Limb (tissue), 2 donors: ENCODE data around the gene SLC12A8.
"Not testable (repeated sequence)": the region's sequence is repeated elsewhere in the genome, so short reads cannot be mapped to it uniquely, and the experiment has no call there.

Experiments used
- DNase-seq, 2 donors: peaks; one replicate each; pipeline ENCODE4 v3.0.0-alpha.2; 2016; ENCODE audit errors: extremely low spot score in 2 of 2

SLC12A8 gene

DNA sequence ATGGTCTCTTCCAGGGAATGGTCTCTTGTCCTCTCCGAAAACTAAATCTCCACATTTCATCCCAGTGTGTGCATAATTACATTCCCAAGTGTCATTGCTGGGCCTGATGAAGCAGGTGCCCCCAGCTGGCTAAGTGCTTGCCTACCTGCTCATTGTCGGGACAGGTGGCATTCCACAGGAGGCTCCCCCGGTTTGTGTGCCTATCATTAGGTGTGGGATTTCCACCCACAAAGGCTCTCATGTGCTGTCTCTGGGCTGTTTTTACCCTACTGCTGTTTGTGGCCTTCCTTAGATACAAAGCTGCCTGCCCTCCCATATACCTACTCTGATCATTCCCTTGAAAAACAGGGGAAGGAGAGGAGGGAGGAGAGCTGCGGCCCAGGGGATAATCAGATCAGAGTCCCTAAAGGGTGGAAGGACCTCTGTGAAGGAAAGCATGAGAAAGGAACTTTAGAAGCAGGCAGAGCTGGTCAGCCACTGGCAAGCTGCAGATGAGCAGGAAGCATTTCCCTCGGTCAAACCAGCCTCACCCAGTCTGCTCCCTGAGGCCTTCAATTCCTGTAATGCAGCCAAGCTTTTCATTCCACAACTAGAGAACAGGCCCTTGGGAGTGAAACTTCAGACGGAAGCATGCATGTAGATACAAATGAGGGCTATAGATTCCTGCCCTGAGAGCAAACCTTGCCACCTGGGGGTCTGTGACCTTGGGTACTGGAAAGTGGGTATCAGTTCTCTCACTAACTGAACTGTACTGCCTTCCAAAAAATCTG lies 96.1 kb downstream of the SLC12A8 start:
- no peak for DNase-seq

DNA sequence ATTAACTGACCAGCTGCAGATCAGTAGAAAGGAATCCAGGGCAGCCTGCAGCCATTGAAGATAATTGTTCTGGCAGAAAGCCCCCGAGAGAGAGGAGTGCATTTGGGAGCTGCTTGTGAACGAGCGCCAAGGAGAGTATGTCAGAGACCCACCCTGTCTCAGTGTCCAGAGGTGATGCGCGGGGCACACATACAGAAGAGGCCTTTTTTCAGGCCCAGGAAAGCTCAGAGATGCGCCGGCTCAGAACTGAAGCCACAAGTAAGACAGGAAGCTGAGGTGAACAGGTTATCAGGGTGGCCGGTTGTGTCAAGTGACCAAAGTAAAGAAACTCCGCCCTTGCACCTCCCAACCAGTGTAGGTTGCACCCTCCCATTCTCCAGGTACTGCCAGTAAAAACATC lies 96.9 kb downstream of the SLC12A8 start:
- no peak for DNase-seq

DNA sequence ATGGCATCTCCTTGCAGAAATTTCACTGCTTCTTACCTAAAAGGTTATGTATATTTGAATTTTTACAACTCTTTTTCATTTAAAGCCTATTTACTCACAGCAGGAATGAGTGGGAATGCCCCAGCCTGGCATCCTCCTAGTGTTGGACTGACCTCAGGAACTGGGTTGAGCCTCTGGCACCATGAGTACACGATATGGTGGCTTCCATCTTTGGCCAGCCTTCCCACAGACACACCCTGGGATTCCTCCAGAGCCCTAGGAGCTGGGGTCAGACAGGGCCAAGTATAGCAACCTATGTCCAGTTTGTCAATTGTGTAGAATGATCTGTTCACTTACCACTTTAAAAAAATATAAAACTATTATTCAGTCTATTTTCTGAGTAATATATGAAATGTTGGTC lies 99.6 kb downstream of the SLC12A8 start:
- no peak for DNase-seq

DNA sequence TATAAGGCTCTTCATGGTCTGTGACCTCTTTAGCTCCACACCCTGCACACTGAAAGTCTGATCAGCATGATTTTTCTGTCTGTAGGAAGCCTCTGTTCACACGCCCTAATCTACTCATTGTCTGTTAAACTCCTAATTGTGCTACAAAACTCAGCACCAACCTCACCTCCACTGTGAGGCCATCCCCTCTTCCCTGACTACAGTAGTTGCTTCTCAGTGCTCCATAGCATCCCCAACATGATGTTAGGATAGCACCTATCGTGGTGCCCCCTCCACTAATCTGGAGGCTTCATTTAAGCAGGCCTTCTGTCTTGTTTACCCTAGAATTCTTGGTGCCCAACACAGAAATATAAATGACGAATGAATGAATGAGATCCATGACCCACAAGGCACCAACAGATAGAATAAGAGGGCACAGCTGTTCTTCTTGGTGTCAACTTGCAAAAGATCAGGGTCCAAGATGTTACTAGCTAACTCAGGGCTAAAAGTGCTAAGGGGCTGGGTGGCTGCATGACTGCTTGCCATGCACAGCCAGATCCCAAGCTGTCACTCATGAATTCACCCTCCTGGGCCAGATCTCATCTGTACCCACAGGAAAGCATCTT lies 101.6 kb downstream of the SLC12A8 start:
- DNase-seq, result no peak

DNA sequence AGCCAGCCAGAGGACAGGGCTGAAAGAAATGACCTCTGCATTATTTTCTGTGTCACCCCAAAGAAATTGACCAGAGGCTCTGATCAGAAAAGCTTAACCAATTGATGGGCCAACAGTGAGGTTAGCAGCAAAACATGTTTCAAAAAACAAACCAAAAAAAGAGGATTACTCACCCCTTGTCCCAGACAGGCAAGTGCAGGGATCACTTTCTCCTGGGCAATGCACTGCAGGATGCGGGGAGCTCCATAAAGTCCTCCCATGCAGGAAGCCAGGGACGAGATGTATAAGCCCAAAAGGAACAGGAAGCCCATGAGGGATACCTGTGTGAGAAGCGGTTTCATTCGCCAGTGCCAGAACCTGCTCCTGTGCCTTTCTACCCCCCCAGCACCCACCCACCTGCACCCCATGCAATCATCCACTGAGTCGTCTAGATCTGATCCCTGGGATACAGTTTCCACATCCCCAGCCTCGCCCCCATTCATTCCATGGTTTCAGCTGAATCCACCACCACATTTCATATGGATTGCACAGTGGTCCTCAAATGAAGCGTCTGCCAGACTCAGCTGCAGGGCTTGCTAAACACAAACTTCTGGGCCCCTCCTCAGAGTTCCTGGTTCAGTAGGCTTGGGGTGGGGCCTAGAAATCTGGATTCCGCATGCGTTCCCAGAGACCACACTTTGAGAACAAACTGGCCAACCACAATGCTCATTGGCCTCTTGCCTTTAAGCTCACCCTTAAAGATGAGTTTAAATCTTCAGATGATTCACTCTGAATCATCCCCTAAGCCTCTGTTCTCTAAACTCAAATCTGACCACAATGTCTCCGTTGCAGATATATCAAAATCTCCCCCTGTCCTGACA lies 102.3 kb downstream of the SLC12A8 start:
- DNase-seq, result no peak

DNA sequence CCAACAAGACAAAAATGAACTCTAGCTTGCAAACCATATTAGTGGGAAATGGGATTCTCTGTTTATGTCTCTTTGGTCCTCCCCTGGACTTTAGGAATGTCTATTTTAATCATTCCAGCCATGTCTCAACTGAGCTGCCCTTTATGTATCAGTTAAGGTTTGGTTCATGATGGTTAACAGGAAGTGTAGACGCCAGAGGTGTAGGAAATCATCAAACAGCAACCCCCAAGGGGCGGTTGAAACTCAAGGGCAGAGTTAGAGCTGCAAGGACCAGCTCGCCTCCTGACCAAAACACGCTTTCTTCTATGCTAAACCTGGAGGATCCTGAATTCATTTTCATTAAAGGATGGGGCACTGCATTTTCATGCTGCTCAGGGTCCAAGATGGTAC lies 103.0 kb downstream of the SLC12A8 start:
- DNase-seq, result no peak

DNA sequence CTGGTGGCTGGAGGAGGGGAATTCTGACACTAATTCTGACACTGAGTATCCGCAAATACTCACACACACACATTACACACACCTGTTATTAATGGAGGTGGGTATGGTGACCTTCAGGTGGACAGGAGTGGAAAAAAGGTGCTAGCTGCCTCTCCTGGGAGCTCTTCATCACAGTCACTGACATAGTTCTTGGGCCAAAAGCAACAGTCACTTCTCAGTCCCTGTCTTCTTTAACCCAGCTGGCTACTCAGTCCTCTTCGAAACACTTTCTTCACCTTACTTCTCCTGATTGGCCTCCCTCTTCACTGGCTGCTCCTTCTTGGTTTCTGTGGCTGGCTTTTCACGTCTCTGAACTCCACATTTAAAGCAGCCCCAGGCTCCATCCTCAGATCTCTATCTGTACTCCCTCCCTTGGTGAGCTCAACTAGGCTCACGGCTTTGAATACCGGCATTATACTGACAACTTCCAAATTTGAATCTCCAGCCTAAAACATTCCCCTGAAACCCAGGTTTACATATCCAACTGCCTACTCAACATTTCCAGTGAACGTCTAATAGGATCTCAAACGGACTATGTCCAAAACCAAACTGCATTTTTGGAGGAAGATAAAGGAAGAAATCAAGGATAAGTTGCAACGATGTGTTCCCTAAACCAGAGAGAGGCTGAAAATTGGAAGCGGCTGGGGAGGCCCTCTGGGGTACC lies 103.6 kb downstream of the SLC12A8 start:
- no peak for DNase-seq

DNA sequence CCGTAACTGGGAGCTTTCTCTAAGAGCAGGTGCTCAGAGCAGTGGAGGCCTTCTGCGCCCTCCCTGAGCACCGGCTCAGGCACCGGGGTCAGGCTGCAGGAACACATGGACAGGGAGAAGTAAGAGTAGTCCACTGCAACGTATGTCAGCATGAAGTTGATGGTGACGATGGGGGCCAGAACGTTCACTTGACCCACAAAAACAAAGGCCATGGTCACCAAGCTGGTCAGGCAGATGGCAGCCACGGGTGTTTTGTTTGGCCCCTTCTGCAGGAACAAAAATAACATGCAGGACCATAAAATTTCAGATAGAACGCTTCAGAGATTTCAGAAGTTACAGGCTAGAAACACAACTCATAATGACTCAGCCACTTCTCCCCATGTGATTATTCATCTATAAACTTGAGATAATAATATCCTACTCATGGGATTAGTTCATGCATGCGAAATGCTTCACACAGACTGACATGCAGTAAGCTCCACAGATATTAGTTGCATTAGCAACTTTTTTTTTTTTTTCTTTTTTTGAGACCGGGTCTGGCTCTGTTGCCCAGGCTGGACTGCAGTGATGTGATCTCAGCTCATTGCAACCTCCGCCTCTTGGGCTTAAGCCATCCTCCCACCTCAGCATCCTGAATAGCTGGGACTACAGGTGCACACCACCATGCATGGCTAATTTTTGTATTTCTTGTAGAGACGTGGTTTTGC lies 104.5 kb downstream of the SLC12A8 start:
- DNase-seq, result no peak

DNA sequence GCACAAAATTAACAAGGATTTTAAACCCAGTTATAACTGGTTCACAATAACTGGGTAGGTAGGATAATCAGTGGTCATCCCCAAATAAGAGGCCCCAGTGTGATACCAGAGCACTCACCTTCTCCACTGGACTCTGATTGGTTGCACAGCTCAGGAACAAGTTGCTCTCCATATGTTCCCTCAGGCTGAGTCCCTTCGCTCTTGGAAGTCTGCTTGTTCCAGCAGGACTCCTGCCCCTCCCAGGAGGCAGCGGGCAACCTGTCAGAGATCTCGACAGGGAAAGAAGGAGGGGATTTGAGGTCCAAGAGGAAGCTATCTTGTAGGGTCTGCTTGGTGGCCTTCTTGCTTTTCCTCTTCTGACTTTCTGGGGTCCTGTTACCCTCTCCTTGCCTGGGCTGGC lies 105.2 kb downstream of the SLC12A8 start:
- DNase-seq, result no peak

DNA sequence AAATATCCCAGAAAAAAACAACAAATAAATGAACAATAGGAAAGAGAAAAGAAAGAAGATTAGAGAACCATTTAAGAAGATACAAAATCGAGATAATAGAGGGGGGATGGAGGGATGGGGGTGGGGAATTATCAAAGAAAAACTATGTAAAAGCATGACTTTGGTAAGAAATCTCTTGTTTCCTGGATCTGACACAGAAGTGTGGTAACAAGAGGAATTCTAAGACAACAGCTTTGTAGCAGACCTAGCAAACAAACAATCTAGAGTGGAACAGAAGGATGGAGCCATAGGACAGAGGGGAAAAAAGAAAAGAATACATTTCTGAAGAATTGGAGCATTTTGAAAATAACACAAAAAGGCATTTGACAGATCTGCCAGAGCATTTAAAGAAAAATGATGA lies 107.4 kb downstream of the SLC12A8 start:
- DNase-seq, result no peak

DNA sequence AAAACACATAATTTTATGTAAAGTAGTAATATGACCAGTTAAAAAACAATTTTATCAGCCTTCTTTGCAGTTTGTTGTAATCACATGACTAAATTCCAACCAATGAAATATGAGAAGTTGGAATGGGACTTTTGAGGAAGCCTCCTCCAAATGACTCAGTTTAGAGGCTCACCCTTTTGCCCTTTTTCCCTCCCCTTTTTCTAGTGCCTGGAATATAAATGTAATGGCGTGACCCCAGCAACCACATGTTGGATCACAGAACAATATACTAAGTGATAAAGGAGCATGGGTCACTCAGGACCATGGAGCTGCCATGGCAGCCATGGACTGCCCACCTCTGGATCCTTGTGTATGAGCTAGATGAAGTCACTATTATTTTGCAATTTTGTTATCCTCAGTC lies 107.9 kb downstream of the SLC12A8 start:
- no peak for DNase-seq

DNA sequence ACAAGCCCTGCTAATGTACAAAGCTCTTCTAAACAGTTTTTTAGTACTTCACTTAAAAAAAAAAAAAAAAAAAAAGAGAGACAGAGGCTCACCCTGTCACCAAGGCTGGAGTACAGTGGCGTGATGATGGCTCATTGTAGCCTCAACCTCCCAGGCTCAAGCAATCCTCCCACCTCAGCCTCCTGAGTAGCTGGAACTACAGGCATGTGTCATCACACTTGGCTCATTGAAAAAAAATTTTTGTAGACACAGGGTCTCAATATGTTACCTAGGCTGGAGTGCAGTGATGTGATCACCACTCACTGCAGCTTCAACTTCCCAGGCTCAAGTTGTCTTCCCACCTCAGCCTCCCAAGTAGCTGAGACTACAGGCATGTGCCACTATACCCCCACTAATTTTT lies 109.1 kb downstream of the SLC12A8 start:
- no peak for DNase-seq

DNA sequence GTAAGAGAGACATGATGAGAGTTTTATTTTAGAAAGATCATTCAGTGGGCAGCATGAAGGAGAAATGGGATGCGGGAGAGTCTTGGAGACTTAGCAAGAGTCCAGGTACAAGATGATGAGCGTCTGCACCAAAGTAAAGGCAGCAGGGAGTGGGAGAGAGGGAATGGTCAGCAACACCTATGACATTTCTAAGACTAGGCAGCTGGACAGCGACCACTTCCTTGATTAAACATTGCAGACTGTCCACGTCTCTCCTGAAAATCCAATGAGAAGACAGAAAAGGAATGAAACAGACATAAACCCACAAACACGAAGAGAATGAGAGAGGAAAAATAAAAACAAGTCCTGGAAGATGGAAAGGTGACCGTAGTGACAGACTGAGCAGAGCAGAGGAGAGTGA lies 110.1 kb downstream of the SLC12A8 start:
- DNase-seq, result no peak

DNA sequence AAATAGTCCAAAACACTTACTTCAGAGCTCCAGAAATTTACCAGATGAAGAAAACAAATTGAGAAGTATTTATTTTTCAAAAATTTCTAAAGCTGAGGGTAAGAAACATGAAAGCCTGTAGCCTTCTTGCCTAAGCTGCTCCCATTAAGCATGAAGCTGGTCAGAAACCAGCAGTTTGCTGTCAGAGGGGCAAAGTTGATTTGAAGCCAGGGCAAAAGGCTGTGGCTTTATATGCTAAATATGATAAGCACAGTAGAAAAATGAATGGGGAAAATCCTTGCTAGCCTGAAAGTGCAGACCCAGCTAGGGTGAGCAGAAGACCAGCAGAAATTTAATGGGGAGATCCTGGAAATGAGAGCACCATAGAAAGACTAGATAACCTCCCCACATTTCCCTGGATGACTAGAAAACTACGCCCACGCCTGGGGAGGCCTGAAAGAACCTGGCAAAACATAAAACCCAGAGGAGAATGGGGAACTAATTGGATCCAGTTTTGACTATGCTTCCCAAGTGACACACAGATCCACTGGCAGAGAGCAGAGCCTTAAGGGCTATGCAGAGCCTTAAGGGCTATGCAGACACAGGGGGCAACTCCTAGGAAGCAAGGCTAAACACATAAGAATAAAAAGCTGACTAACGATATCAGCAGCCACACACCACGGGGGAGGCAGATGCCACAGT lies 113.8 kb downstream of the SLC12A8 start:
- DNase-seq, result no peak

DNA sequence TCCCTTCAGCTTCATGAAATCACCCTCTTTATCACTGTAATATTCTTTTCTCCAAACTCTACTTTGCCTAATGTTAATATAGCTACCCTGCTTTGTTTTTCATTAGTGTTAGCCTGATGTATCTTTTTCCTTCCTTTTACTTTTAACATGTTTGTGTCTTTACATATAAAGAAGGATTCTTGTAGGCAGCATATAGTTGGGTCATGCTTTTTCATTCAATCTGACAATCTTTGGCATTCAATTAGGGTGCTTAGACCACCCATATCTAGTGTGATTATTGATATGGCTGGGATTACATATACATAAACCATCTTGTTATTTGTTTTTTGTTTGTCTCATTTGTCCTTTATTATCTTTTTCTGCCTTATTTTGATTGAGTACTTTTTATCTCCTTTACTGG lies 121.9 kb downstream of the SLC12A8 start:
- DNase-seq, result no peak

DNA sequence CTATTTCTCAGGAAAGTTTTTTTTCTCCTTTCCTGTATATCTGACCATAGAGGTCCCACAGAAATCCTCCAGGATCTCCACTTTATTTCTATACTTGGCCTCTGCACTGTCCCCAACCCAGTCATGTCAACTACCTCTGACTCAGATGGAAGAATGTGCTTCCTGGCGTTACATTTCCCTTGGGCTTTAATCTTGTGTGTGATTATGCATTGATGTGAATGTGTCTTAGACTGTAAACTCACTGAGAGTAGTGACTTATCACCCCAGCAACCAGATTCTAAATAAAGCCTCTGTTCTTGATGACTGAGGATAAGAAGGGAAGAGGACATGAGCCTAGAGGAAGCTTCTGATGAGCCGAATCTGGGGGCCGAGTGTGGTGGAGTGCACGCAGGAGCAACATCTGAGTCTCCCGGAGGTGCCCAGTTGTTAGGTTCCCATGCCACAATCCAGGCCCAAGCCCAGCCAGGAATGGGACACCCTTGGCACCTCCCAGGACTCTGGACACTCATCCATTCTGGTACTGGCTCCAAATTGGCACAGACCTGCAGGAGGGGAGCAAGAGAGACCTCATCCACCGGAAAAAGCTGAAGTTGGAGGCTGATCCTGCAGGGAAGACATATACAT lies 124.7 kb downstream of the SLC12A8 start:
- no peak for DNase-seq

DNA sequence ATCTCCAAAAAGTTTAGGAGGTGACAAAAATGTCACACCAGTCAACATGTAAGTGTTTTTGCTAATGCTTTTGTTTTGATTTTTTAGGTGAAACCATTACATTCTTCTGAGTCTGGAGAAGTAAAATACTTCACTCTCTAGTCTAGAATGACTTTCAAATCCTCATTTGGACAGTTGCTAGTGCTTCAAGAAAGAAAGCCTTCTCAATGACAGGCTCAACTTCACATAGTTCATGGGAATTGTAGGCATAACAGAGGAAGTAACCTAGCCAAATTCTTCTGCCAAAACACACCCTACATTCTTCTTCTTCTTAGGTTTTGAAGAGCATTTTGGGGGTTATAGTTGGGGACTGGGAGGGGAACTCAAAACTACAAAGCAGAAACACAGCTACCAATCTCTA lies 127.4 kb downstream of the SLC12A8 start:
- DNase-seq, result no peak

DNA sequence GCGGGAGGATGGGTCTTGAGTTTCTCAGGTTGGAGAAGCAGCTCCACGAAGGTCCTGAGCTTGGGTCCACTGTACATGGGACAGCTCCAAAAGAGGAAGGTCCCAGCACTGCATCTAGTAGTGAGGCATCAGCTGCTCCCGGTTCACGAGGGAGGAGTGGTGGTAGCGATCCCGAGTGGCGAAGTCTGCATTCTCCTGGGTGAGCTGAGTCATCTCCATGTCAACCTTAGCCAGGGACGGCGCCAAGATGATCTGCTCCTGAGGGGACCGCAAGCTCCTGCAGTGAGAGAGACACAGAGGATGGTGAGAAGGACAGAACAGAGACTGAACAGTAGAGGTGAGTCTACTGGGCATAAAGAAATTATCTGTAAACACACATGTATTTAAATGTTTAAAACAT lies 128.8 kb downstream of the SLC12A8 start:
- DNase-seq, result no peak

DNA sequence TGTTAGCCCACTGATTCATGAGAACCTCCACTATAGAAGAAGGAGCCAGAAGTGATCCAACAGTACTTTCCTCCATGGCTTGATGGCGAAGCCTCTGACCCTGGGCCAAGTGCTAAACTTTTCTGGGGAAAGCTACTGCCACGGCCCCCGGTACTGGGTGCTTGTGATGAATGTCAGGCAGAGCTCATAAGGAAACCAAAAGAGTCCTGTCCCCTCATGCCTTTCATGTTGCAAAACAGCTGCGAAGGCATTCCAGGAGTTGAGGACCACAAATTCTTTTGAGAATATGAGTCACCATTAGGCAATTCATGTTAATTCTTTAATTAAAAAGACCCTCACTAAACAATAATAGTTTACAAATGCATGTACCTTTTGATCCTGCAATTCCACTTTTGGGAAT lies 130.2 kb downstream of the SLC12A8 start:
- not testable (repeated sequence) for DNase-seq

DNA sequence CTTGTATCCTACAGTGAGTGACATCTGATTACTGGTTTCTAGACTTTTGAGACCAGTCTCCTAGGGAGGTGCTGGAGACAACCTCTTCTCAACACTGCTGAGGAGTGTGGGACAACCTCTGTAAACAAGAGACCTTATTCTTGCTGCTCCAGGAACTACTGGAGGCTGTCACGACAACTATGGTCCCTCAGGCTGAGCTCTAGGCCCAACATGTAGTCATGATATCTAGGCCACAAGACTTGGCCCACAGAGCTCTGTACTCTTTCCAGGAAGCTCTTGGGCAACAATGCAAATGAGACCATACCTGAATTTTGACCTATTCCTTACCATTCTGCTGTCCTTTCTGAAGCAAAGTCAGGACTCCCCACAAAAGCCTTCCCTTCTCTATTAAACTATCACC lies 132.5 kb downstream of the SLC12A8 start:
- no peak for DNase-seq
